Erythroblast (primary cell): ENCODE measurements around the gene LRRK2.

Source experiments
- DNase-seq, 2 experiments: peaks; one replicate each; lab custom pipeline; 2025; lab: John Stamatoyannopoulos, UW
- GATA1 ChIP-seq: IDR thresholded peaks from 2 replicates; pipeline ENCODE4 v1.6.1; 2011; ENCODE audit warnings: low read depth, mild to moderate bottlenecking, control low read depth, low read length, moderate library complexity
- POLR2A ChIP-seq: IDR thresholded peaks from 2 replicates; pipeline ENCODE4 v1.6.1; 2011; ENCODE audit warnings: mild to moderate bottlenecking, low read length

The LRRK2 gene

GRCh38 chr12:40399656-40400055, 174.9 kb downstream of the LRRK2 start:
- no peak for DNase-seq
- TF ChIP-seq GATA1 (no peak), POLR2A (no peak)

- DNase-seq, result no peak
- TF ChIP-seq POLR2A, result no peak
- TF ChIP-seq GATA1, result no peak
These were observed 180.6 kb downstream of the LRRK2 start for GRCh38 chr12:40405419-40405818.
